ENCODE results near the gene CAPZA1.

Gene CAPZA1

DNA sequence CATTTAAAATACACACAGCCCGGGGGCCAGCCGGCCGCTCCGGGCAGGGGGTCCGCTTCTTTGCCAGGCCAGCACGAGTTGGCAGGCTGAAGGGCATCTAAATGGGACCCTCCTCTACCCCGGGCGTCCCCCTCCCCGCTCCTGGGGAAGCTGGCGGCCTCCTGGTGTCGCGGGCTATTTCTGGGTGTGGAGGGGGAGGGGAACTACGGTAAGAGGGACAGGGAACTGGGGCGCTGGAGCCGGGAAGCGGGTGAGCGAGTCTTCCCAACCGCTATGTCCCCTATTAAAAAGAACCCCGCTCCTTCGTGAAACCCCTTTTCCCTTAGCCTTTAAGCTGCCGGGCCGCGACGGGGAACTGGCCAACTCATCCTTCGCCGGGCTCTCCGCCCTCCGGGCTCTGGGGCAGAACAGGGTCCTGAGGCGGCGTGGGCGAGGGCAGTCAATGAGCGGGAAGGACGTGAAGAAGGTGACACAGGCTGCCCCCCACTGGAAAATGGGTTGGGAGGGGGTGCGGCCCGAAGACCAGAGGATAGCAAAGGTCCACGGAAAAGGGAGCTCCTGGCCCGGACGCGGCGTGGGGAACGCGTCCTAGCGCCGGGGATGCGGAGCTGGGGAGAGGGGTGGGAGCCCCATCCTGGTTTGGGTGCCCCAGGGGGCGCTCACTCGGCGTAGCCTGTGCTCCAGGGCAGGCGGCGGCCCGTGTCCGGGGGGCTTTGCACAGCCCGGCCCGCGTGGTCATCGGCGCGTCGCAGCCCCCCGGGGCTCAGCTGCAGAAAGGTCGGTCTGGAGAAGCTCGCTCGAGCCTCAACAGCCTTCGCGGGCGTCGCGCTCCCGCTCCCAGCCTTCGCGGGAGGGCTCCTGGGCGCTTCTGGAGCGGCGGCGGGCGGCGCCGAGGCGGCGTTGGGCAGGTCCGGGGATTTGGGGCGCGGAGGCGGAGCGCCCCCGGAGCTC, 95.0 kb downstream of the CAPZA1 start:
- H3K9me3 Mint-ChIP-seq, result no peaks in the 10 kb centered on the region
- H3K4me3 Mint-ChIP-seq, result peak overlapping the region; percentile 84
- H3K27me3 Mint-ChIP-seq, result no peaks in the 10 kb centered on the region
- DNase-seq (ENCODE audit: low spot score in 2 of 2) (peak in 1 of 2 donors; percentile 48), ATAC-seq (ENCODE audit: low read depth) (no peak)
- H3K27ac Mint-ChIP-seq, result no peak overlapping the region
- H3K4me1 Mint-ChIP-seq, result peaks cover 18% of the 10 kb centered on the region
- H3K36me3 Mint-ChIP-seq, result no peaks in the 10 kb centered on the region

- DNase-seq (ENCODE audit: low spot score in 2 of 2), result peak; percentile 96 to 99
- peaks cover 2% of the 10 kb centered on the region for H3K27me3 Mint-ChIP-seq
- H3K4me1 Mint-ChIP-seq, result peaks cover 18% of the 10 kb centered on the region
- H3K36me3 Mint-ChIP-seq, result no peaks in the 10 kb centered on the region
- peak within 1 kb of the TSS; percentile 84 for H3K4me3 Mint-ChIP-seq
- peak; percentile 78 for ATAC-seq (ENCODE audit: low read depth)
- H3K27ac Mint-ChIP-seq, result peak within 1 kb of the TSS; percentile 80
- H3K9me3 Mint-ChIP-seq, result no peaks in the 10 kb centered on the region
These were observed 95.8 kb downstream of the CAPZA1 start, which contains the start of gene PPM1J for GRCh38 chr1:112715264-112716053. PPM1J (minus strand) TSS chr1:112715332; CDS start chr1:112715301, 31 bp downstream.

GRCh38 chr1:112716133-112716720, 96.6 kb downstream of the CAPZA1 start:
- Mint-ChIP-seq H3K27ac (peak overlapping the region; percentile 80), H3K36me3 (no peaks in the 10 kb centered on the region), H3K4me3 (peak overlapping the region; percentile 84), H3K4me1 (peaks cover 18% of the 10 kb centered on the region), H3K27me3 (peaks cover 2% of the 10 kb centered on the region), H3K9me3 (no peaks in the 10 kb centered on the region)
- peak; percentile 80 to 81 for DNase-seq (ENCODE audit: low spot score in 2 of 2)
- peak; percentile 15 for ATAC-seq (ENCODE audit: low read depth)

DNA sequence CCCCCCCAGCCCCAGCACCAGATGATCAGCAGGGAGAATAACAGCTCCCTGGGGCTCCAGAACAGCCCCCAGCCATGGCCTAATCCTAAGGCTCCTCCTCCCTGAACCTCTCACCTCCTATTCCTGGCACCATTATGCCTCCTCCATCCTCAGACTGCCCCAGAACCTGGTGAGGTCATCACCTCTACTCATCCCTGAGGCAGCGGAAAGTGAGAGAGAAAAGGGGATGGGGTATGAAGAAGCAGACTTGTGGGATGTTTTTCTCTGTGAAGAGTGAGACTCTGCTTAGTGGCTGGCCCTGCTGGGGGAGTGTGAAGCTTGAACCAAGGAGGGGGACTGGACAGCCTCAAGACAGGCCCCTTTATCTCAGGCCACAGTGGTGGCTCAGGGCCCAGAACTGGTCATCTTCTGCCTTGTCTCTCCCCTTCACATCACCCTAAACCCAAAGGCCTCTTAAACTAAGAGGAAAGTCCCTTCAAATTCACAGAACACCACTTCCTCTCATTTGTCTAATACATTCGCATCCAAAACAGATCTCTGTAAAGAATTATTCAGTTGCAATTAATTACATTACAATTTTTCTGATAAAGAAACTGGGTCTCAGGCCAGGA, 97.7 kb downstream of the CAPZA1 start:
- Mint-ChIP-seq H3K27ac (no peak overlapping the region), H3K4me1 (peaks cover 18% of the 10 kb centered on the region), H3K27me3 (peaks cover 4% of the 10 kb centered on the region), H3K4me3 (no peak overlapping the region), H3K9me3 (no peaks in the 10 kb centered on the region), H3K36me3 (no peaks in the 10 kb centered on the region)
- no peak for ATAC-seq (ENCODE audit: low read depth)
- DNase-seq (ENCODE audit: low spot score in 2 of 2), result no peak

GRCh38 chr1:112718691-112719418, 99.2 kb downstream of the CAPZA1 start:
- peaks cover 9% of the 10 kb centered on the region for H3K27me3 Mint-ChIP-seq
- H3K4me1 Mint-ChIP-seq, result peaks cover 19% of the 10 kb centered on the region
- no peaks in the 10 kb centered on the region for H3K36me3 Mint-ChIP-seq
- no peaks in the 10 kb centered on the region for H3K9me3 Mint-ChIP-seq
- ATAC-seq (ENCODE audit: low read depth), result peak; percentile 11
- no peak overlapping the region for H3K27ac Mint-ChIP-seq
- DNase-seq (ENCODE audit: low spot score in 2 of 2), result peak; percentile 64 to 71
- no peak overlapping the region for H3K4me3 Mint-ChIP-seq

DNA sequence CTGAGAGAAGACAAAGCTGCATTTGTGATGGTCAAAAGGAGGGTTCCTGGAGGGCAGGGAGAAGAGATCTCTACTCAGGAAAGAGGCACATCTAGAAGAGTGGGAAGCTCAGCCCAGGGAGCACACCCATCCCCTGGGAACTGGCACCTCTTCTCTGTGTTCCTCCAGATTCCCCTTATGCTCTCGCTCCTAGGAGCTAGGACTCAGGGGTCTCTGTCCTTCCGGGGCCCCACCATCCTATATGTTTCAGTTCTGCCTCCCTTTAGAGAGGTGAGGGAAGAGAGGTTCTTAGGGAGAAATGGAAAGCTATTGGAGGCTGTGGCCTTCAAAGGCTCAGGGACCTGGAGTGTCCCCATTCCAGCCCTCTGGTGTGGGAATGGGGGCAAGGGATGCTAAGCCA, 100.1 kb downstream of the CAPZA1 start:
- no peaks in the 10 kb centered on the region for H3K9me3 Mint-ChIP-seq
- no peak overlapping the region for H3K4me3 Mint-ChIP-seq
- DNase-seq (ENCODE audit: low spot score in 2 of 2) (no peak), ATAC-seq (ENCODE audit: low read depth) (no peak)
- no peaks in the 10 kb centered on the region for H3K36me3 Mint-ChIP-seq
- no peak overlapping the region for H3K27ac Mint-ChIP-seq
- H3K27me3 Mint-ChIP-seq, result peaks cover 9% of the 10 kb centered on the region
- peaks cover 17% of the 10 kb centered on the region for H3K4me1 Mint-ChIP-seq

GRCh38 chr1:112720800-112721199, 101.2 kb downstream of the CAPZA1 start:
- no peaks in the 10 kb centered on the region for H3K36me3 Mint-ChIP-seq
- H3K9me3 Mint-ChIP-seq, result no peaks in the 10 kb centered on the region
- H3K27me3 Mint-ChIP-seq, result peaks cover 9% of the 10 kb centered on the region
- no peak for ATAC-seq (ENCODE audit: low read depth)
- H3K4me1 Mint-ChIP-seq, result peaks cover 14% of the 10 kb centered on the region
- no peak overlapping the region for H3K4me3 Mint-ChIP-seq
- H3K27ac Mint-ChIP-seq, result no peak overlapping the region
- DNase-seq (ENCODE audit: low spot score in 2 of 2), result no peak

All from memory B cell (primary cell).